K562 (cell line): Measurements from ENCODE around the gene PDE4A. TPM values are rescaled to one million over a fixed set of nuclear protein-coding genes. Genes with fewer than 3 reads are reported as not detected.

Source experiments
- ARID2 ChIP-seq: fragments of 450-650 bp; IDR thresholded peaks from 2 replicates; pipeline ENCODE4 v1.6.1; 2017; ENCODE audit warnings: antibody characterized with exemption, mild to moderate bottlenecking
- CEBPB ChIP-seq: fragments of 450-650 bp; IDR thresholded peaks from 2 replicates; pipeline ENCODE4 v1.6.1; 2016; ENCODE audit warnings: missing genetic modification characterization, missing compliant biosample characterization
- FOS ChIP-seq: IDR thresholded peaks from 3 replicates; pipeline ENCODE4 v1.6.1; 2011; ENCODE audit not compliant: insufficient read length; ENCODE audit errors: extremely low read depth
- FOXK2 ChIP-seq, 2 experiments: fragments of 450-650 bp; IDR thresholded peaks in 1 of 2; conservative IDR thresholded peaks in 1 of 2; 2 replicates each; pipeline ENCODE4 v1.6.1; 2016; ENCODE audit warnings: low read depth in 2 of 2, mild to moderate bottlenecking in 1 of 2
- HLTF ChIP-seq: fragments of 450-650 bp; IDR thresholded peaks from 2 replicates; pipeline ENCODE4 v1.6.1; 2016
- KAT7 ChIP-seq: sonication (generic); formaldehyde crosslinking; IDR thresholded peaks from 2 replicates; pipeline ENCODE4 v1.8.0; 2022; ENCODE audit warnings: missing genetic modification reagents, mild to moderate bottlenecking, borderline replicate concordance
- POLR2B ChIP-seq: fragments of 450-650 bp; IDR thresholded peaks from 2 replicates; pipeline ENCODE4 v1.6.1; 2018; ENCODE audit warnings: low read depth; ENCODE audit not compliant: partially characterized antibody
- RAD21 ChIP-seq, 2 experiments: fragments of 250-450 bp in 1 of 2; fragments of 450-650 bp in 1 of 2; sonication (Bioruptor Pico) in 1 of 2; formaldehyde crosslinking in 1 of 2; IDR thresholded peaks in 1 of 2; conservative IDR thresholded peaks in 1 of 2; 2 replicates each; pipeline versions ENCODE4 v1.4.0 to v1.8.0; 2020 to 2022; ENCODE audit warnings: mild to moderate bottlenecking in 2 of 2, moderate library complexity in 1 of 2
- SMARCA4 ChIP-seq: fragments of 450-650 bp; IDR thresholded peaks from 2 replicates; pipeline ENCODE4 v1.6.1; 2016
- SP1 ChIP-seq: sonication (generic); formaldehyde crosslinking; IDR thresholded peaks from 2 replicates; pipeline ENCODE4 v1.8.1; 2022; ENCODE audit warnings: mild to moderate bottlenecking, missing genetic modification reagents
- STAG1 ChIP-seq: sonication (generic); formaldehyde crosslinking; IDR thresholded peaks from 2 replicates; pipeline ENCODE4 v1.5.0; 2020; ENCODE audit warnings: missing genetic modification reagents, borderline replicate concordance
- ZNF384 ChIP-seq: IDR thresholded peaks from 2 replicates; pipeline ENCODE4 v1.6.1; 2012; ENCODE audit warnings: low read depth, low read length, improper control_type of control experiment
- ZNF507 ChIP-seq: conservative IDR thresholded peaks from 2 replicates; pipeline ENCODE4 v1.6.1; 2017; ENCODE audit warnings: missing genetic modification characterization, missing compliant biosample characterization
- ZNF57 ChIP-seq: fragments of 450-650 bp; formaldehyde crosslinking; IDR thresholded peaks from 2 replicates; pipeline ENCODE4 v1.4.0; 2020; ENCODE audit warnings: mild to moderate bottlenecking, moderate library complexity
- polyA plus RNA-seq, 8 experiments: library from polyadenylated mRNA; depleted of rRNA in 4 of 8; stranded (reverse) in 5 of 8; unstranded in 3 of 8; fragments of >200 nt; fragmentation: Nextera tagmentation in 2 of 8; fragmentation: Illumina TruSeq in 1 of 8; extraction: Ambion mirVana in 2 of 8; extraction: Trizol in 1 of 8; gene quantifications; 2 replicates each; pipeline versions ENCODE4 v1.2.1 to v1.2.3, GENCODE V29; 2011 to 2014; ENCODE audit warnings: inconsistent platforms in 1 of 8, missing spikeins in 1 of 8
- total RNA-seq, 7 experiments: library from RNA; depleted of rRNA in 6 of 7; stranded (reverse); fragments of >200 nt in 6 of 7; fragmentation: Illumina TruSeq in 2 of 7; extraction: Trizol in 2 of 7; gene quantifications; 2 replicates each; pipeline versions ENCODE4 v1.2.1 to v1.2.3, GENCODE V29; 2011 to 2021; ENCODE audit warnings: low replicate concordance in 1 of 7
- TF ChIP-seq, protein P1 (sequence below), 2 experiments: fragments of 450-650 bp; conservative IDR thresholded peaks; 2 replicates each; pipeline ENCODE4 v1.6.1; 2017; ENCODE audit warnings: mild to moderate bottlenecking in 2 of 2, moderate library complexity in 2 of 2
- TF ChIP-seq, protein P2 (sequence below): fragments of 250-450 bp; sonication (Bioruptor Pico); IDR thresholded peaks from 2 replicates; pipeline ENCODE4 v1.8.0; 2022; ENCODE audit warnings: moderate library complexity, mild to moderate bottlenecking, inconsistent platforms
- TF ChIP-seq, protein P3 (sequence below): fragments of 450-650 bp; IDR thresholded peaks from 2 replicates; pipeline ENCODE4 v1.6.1; 2017; ENCODE audit warnings: antibody characterized with exemption, mild to moderate bottlenecking
- TF ChIP-seq, protein P4 (sequence below): fragments of 200-800 bp; sonication (Bioruptor generic); IDR thresholded peaks from 2 replicates; pipeline ENCODE4 v1.6.1; 2017; ENCODE audit warnings: missing genetic modification characterization, missing compliant biosample characterization

Gene PDE4A
- total and polyA plus RNA-seq, 9 of the 15 experiments (the other 6 are each of a cell fraction or from before 2014, with no cell fraction given) = 0.66 to 26.9 (median 4.6) TPM

DNA sequence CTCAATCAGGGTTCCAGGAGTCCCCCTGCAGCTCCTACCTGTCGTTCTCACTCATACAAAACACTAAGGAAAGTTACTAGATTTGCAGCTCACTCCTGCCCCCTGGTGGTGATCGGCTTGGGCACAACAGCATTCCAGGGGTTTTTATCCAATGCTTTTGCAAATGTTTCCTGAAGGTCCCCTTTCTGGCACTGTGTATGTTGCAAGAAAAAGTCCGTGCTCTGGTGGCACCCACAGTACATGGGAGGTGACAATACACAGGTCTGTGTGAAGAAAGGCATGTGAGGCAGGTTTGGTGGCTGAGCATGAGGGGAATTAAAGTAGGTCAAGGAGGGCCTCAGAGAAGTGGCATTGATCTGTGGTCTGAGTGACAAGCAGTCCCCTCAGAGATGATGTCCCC lies 31.4 kb upstream of the PDE4A start (continued):
- no peak for TF ChIP-seq ZNF57 (CRISPR knock-in tag)
- TF ChIP-seq ZNF507 (tag) = no peak
- TF ChIP-seq, protein P1, sequence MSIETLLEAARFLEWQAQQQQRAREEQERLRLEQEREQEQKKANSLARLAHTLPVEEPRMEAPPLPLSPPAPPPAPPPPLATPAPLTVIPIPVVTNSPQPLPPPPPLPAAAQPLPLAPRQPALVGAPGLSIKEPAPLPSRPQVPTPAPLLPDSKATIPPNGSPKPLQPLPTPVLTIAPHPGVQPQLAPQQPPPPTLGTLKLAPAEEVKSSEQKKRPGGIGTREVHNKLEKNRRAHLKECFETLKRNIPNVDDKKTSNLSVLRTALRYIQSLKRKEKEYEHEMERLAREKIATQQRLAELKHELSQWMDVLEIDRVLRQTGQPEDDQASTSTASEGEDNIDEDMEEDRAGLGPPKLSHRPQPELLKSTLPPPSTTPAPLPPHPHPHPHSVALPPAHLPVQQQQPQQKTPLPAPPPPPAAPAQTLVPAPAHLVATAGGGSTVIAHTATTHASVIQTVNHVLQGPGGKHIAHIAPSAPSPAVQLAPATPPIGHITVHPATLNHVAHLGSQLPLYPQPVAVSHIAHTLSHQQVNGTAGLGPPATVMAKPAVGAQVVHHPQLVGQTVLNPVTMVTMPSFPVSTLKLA (conservative IDR thresholded peaks at IDR 0.05) = 0 out of 4 replicates have a peak, but pooled peaks of 1 of the 2 experiments have one; percentile 35
- no peak for TF ChIP-seq SMARCA4
- TF ChIP-seq POLR2B = peak; percentile 37
- TF ChIP-seq SP1 = peak; percentile 38; the same call in 1 of the 2 replicates
- TF ChIP-seq CEBPB (tag) = peak; percentile 9; the same call in 1 of the 2 replicates
- peak; percentile 34; the same call in 1 of the 2 replicates for TF ChIP-seq KAT7 (CRISPR knock-in tag)
- no peak for TF ChIP-seq HLTF
- peak; percentile 81; the same call in 1 of the 2 replicates for TF ChIP-seq ARID2
- peak; percentile 80; the same call in 1 of the 2 replicates for TF ChIP-seq STAG1 (CRISPR knock-in tag)
- TF ChIP-seq, protein P2, sequence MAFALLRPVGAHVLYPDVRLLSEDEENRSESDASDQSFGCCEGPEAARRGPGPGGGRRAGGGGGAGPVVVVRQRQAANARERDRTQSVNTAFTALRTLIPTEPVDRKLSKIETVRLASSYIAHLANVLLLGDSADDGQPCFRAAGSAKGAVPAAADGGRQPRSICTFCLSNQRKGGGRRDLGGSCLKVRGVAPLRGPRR (CRISPR knock-in tag) = no peak
- 0 out of 2 replicates have a peak, but pooled peaks have one; percentile 31 for TF ChIP-seq ZNF384
- peak; percentile 92 to 96 for TF ChIP-seq RAD21 (CRISPR knock-in tag; conservative IDR thresholded peaks at IDR 0.05 in 1 of 2, IDR thresholded peaks at IDR 0.05 in 1 of 2)
- TF ChIP-seq FOS = no peak
- no peak for TF ChIP-seq FOXK2 (conservative IDR thresholded peaks at IDR 0.05 in 1 of 2, IDR thresholded peaks at IDR 0.05 in 1 of 2; ENCODE audit: low read depth in 2 of 2)
- TF ChIP-seq, protein P3, sequence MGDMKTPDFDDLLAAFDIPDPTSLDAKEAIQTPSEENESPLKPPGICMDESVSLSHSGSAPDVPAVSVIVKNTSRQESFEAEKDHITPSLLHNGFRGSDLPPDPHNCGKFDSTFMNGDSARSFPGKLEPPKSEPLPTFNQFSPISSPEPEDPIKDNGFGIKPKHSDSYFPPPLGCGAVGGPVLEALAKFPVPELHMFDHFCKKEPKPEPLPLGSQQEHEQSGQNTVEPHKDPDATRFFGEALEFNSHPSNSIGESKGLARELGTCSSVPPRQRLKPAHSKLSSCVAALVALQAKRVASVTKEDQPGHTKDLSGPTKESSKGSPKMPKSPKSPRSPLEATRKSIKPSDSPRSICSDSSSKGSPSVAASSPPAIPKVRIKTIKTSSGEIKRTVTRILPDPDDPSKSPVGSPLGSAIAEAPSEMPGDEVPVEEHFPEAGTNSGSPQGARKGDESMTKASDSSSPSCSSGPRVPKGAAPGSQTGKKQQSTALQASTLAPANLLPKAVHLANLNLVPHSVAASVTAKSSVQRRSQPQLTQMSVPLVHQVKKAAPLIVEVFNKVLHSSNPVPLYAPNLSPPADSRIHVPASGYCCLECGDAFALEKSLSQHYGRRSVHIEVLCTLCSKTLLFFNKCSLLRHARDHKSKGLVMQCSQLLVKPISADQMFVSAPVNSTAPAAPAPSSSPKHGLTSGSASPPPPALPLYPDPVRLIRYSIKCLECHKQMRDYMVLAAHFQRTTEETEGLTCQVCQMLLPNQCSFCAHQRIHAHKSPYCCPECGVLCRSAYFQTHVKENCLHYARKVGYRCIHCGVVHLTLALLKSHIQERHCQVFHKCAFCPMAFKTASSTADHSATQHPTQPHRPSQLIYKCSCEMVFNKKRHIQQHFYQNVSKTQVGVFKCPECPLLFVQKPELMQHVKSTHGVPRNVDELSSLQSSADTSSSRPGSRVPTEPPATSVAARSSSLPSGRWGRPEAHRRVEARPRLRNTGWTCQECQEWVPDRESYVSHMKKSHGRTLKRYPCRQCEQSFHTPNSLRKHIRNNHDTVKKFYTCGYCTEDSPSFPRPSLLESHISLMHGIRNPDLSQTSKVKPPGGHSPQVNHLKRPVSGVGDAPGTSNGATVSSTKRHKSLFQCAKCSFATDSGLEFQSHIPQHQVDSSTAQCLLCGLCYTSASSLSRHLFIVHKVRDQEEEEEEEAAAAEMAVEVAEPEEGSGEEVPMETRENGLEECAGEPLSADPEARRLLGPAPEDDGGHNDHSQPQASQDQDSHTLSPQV = 0 out of 2 replicates have a peak, but pooled peaks have one; percentile 15
- TF ChIP-seq, protein P4, sequence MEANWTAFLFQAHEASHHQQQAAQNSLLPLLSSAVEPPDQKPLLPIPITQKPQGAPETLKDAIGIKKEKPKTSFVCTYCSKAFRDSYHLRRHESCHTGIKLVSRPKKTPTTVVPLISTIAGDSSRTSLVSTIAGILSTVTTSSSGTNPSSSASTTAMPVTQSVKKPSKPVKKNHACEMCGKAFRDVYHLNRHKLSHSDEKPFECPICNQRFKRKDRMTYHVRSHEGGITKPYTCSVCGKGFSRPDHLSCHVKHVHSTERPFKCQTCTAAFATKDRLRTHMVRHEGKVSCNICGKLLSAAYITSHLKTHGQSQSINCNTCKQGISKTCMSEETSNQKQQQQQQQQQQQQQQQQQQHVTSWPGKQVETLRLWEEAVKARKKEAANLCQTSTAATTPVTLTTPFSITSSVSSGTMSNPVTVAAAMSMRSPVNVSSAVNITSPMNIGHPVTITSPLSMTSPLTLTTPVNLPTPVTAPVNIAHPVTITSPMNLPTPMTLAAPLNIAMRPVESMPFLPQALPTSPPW = no peak
